Glutamatergic neuron (in vitro differentiated cells): ENCODE measurements around the gene RREB1. TPM values are rescaled to one million over a fixed set of nuclear protein-coding genes. Genes with fewer than 3 reads are reported as not detected.

Experiments
- DNase-seq: peaks from one replicate; pipeline ENCODE4 v3.0.0; 2022
- H3K27ac Mint-ChIP-seq: one replicate; pipeline ENCODE4 v1.8.0; 2020; ENCODE audit warnings: mild to moderate bottlenecking, mixed read lengths, inconsistent platforms; ENCODE audit not compliant: unreplicated experiment
- H3K27me3 Mint-ChIP-seq: one replicate; pipeline ENCODE4 v1.8.0; 2020; ENCODE audit warnings: mild to moderate bottlenecking, moderate library complexity, mixed read lengths, inconsistent platforms; ENCODE audit not compliant: unreplicated experiment
- H3K36me3 Mint-ChIP-seq: one replicate; pipeline ENCODE4 v1.8.0; 2020; ENCODE audit warnings: mild to moderate bottlenecking, mixed read lengths, inconsistent platforms; ENCODE audit not compliant: unreplicated experiment
- H3K4me1 Mint-ChIP-seq: one replicate; pipeline ENCODE4 v1.8.0; 2020; ENCODE audit warnings: mild to moderate bottlenecking, low read depth, mixed read lengths, inconsistent platforms; ENCODE audit not compliant: unreplicated experiment
- H3K4me3 Mint-ChIP-seq: one replicate; pipeline ENCODE4 v1.8.0; 2020; ENCODE audit warnings: mild to moderate bottlenecking, mixed read lengths, inconsistent platforms; ENCODE audit not compliant: unreplicated experiment
- H3K9me3 Mint-ChIP-seq: one replicate; pipeline ENCODE4 v1.8.0; 2020; ENCODE audit warnings: mild to moderate bottlenecking, moderate library complexity, mixed read lengths, inconsistent platforms; ENCODE audit not compliant: unreplicated experiment
- total RNA-seq: library from RNA; stranded (reverse); fragmentation: NEBNext Ultra II Directional; extraction: Animal tissue kit (Norgen Biotek cat#: 25700); gene quantifications from one replicate; pipeline ENCODE4 v1.2.1, GENCODE V29; 2021; ENCODE audit not compliant: unreplicated experiment
- TF ChIP-seq, protein P1 (sequence below): fragments of 200-600 bp; sonication (generic); IDR thresholded peaks from one replicate; pipeline ENCODE4 v1.5.0; 2021; ENCODE audit not compliant: partially characterized antibody, unreplicated experiment

RREB1 gene
- total RNA-seq, 1 donor from 2014 or later = 3.4 TPM

GRCh38 chr6:7215798-7216231 is 108.1 kb downstream of the RREB1 start:
- Mint-ChIP-seq H3K4me3 (no peak overlapping the region), H3K4me1 (peaks cover 4% of the 10 kb centered on the region), H3K9me3 (no peaks in the 10 kb centered on the region), H3K36me3 (no peaks in the 10 kb centered on the region), H3K27me3 (peaks cover 2% of the 10 kb centered on the region), H3K27ac (no peak overlapping the region)
- no peak for DNase-seq
- TF ChIP-seq, protein P1, sequence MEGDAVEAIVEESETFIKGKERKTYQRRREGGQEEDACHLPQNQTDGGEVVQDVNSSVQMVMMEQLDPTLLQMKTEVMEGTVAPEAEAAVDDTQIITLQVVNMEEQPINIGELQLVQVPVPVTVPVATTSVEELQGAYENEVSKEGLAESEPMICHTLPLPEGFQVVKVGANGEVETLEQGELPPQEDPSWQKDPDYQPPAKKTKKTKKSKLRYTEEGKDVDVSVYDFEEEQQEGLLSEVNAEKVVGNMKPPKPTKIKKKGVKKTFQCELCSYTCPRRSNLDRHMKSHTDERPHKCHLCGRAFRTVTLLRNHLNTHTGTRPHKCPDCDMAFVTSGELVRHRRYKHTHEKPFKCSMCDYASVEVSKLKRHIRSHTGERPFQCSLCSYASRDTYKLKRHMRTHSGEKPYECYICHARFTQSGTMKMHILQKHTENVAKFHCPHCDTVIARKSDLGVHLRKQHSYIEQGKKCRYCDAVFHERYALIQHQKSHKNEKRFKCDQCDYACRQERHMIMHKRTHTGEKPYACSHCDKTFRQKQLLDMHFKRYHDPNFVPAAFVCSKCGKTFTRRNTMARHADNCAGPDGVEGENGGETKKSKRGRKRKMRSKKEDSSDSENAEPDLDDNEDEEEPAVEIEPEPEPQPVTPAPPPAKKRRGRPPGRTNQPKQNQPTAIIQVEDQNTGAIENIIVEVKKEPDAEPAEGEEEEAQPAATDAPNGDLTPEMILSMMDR = no peak

- Mint-ChIP-seq H3K36me3 (no peaks in the 10 kb centered on the region), H3K27ac (no peak overlapping the region)
- DNase-seq = no peak
Measured at GRCh38 chr6:7216941-7217621, 109.3 kb downstream of the RREB1 start.

GRCh38 chr6:7218406-7218988 is 110.7 kb downstream of the RREB1 start:
- Mint-ChIP-seq H3K27ac (no peak overlapping the region), H3K27me3 (peaks cover 2% of the 10 kb centered on the region), H3K4me1 (peaks cover 4% of the 10 kb centered on the region), H3K9me3 (no peaks in the 10 kb centered on the region), H3K4me3 (no peak overlapping the region), H3K36me3 (no peaks in the 10 kb centered on the region)
- no peak for DNase-seq
- TF ChIP-seq, protein P1 = no peak

More at GRCh38 chr6:7216941-7217621, 109.3 kb downstream of the RREB1 start:
- Mint-ChIP-seq H3K9me3 (no peaks in the 10 kb centered on the region), H3K4me1 (peaks cover 4% of the 10 kb centered on the region), H3K27me3 (peaks cover 2% of the 10 kb centered on the region), H3K4me3 (no peak overlapping the region)
- TF ChIP-seq, protein P1 = no peak

GRCh38 chr6:7219310-7219709 is 111.5 kb downstream of the RREB1 start:
- Mint-ChIP-seq H3K9me3 (no peaks in the 10 kb centered on the region), H3K27ac (no peak overlapping the region), H3K36me3 (no peaks in the 10 kb centered on the region), H3K4me3 (no peak overlapping the region), H3K27me3 (peaks cover 2% of the 10 kb centered on the region), H3K4me1 (peaks cover 4% of the 10 kb centered on the region)
- TF ChIP-seq, protein P1 = no peak
- DNase-seq = no peak

GRCh38 chr6:7222197-7222596 is 114.4 kb downstream of the RREB1 start:
- TF ChIP-seq, protein P1 = no peak
- DNase-seq = no peak
- H3K9me3 Mint-ChIP-seq = no peaks in the 10 kb centered on the region
- no peak overlapping the region for H3K27ac Mint-ChIP-seq
- no peaks in the 10 kb centered on the region for H3K36me3 Mint-ChIP-seq
- H3K4me1 Mint-ChIP-seq = peaks cover under 1% of the 10 kb centered on the region
- peaks cover 2% of the 10 kb centered on the region for H3K27me3 Mint-ChIP-seq
- H3K4me3 Mint-ChIP-seq = no peak overlapping the region
